Ramos (cell line): ENCODE data around the gene TMPRSS7.
"Not testable (repeated sequence)": the region's sequence is repeated elsewhere in the genome, so short reads cannot be mapped to it uniquely, and the experiment has no call there.

Experiments used
- in situ Hi-C: fragments of 300-500 bp; cut with MboI; formaldehyde crosslinking; loops from one replicate; pipeline ENCODE4 v1.14.3; 2022; ENCODE audit warnings: low sequenced_read_pairs; ENCODE audit not compliant: unreplicated experiment

Gene TMPRSS7

DNA sequence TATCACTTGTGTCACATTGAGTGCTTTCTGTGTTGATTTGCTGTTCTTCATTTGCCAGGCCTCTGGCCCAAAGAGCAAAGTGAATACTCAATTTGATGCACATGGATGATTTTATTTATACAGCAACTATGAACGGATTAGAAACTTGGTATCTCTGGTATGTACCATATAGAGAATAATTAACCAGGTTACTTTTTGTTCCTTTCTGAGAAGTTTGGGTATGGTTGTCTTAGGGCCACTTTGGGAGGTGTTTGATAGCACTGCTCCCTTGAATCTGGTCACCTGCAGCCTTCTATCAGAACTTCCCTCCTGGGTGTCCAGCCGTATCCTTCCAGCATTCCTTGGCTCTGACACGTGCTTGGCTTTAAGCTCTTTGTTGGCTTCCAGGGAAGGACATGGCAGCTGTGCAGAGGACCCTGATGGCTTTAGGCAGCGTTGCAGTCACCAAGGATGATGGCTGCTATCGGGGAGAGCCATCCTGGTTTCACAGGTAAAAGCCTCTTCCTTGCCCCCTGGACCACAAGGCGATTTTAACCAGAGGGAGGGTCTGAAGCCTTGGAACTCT is 23.1 kb upstream of the TMPRSS7 start:
- in situ Hi-C loops, result no loop called here

DNA sequence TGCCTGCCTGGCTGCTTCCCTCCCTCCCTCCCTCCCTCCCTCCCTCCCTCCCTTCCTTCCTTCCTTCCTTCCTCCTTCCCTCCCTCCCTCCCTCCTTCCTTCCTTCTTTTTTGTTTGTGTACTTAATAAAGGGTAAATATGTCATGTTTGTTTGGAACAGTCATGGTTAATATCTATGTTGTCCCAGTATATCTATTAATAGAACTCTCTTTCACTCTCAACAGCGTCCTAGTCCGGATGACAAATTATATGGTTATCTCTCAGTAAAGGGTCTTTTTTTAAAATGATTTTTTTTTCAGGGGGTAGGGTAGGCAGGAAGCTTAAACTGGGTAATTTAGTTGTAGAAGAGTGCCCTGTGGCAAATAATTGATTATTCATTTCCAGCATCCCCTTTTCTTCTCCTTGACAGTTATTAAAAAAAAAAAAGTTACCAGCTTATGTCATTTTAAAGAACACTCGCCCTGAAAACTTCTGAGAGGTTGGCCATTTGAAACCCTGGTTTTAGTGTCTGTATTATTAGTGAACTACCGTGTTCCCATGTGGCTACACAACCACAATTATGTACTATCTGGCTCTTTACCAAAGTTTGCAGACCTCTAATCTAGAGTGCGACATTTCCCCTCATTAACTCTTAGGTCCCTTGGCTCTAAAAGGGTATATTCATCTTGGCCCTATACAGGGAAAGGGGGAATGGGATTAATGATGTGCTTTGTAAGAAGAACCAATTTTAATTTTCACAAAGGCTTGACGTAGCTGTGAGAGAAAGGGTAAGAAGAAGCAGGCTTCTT is 22.1 kb upstream of the TMPRSS7 start:
- in situ Hi-C loops, result no loop called here

DNA sequence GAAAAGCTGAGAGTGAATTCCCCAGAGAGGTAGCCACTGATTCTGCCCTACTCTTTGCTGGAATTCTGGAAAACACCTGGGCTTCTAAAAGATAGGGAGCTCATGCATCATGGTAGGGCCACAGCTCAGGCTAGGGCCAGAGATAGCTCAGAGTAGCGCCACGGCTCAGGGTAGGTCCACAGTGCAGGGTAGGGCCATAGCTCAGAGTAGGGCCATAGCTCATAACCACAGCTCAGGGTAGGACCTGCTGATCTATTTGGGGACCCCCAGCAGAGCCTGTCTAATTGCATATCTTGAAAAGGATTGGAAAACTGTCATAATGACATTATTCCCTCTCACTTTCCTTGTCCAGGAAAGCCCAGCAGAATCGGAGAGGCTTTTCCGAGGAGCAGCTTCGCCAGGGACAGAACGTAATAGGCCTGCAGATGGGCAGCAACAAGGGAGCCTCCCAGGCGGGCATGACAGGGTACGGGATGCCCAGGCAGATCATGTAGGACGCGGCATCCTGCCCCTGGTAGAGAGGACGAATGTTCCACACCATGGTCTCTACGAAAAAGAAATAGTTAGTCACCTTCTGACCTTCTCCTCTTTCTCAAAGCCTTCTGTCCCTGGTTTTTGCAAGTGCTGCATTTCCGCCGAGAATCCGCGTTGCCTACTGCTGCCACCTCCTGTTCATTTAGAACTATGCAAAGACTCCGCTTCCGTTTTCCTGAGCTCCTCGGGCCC is 21.3 kb upstream of the TMPRSS7 start:
- in situ Hi-C loops, result no loop called here

DNA sequence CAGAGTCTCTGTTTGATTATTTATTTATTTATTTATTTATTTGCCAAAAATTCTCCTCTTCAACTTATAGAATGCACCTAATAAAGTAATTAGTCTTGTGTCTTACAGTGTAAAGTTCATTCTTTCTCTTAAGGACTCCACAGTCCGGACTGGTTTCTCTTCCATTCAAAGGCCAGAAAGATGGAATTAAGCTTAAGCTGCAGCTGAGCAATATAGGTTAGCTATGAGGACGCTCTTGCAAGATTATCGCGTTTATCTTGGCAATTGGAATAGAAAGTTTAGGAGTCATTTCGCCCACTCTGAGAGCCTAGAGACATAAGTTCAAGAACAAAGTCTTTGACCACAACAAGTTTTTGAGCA is 20.8 kb upstream of the TMPRSS7 start:
- in situ Hi-C loops, result no loop called here

DNA sequence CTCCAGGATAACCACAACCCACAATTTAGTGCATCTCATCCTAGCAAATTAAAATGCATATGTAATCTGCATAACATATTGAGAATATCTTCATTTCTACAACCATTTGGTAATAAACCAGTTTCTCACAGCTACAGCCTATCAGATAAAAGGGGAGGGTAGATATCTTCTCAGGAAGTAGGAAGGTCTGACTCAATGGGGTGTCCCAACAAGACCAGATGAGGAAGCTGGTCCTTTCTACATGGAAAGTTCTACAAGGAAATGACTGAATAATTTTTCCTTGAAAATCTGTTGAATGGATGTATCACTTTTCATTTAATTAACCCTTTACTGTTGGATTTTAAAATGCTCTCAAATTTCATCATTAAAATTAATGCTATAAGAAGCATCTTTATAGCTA is 17.4 kb upstream of the TMPRSS7 start:
- in situ Hi-C loops, result no loop called here

DNA sequence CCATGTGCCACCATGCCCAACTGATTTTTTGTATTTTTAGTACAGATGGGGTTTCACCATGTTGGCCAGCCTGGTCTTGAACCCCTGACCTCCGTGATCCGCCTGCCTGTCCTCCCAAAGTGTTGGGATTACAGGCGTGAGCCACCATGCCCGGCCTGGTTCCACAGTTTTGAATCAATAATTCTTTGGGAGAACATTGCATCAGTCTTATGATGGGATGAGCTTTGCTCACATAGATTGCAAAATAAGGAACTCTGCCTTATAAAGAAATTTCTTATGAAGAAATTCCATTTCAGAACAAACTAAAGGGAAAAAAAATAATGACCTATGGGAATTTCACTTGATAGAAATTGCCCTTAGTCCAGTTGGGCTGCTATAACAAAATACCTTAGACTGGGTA is 15.8 kb upstream of the TMPRSS7 start:
- in situ Hi-C loops, result no loop called here

DNA sequence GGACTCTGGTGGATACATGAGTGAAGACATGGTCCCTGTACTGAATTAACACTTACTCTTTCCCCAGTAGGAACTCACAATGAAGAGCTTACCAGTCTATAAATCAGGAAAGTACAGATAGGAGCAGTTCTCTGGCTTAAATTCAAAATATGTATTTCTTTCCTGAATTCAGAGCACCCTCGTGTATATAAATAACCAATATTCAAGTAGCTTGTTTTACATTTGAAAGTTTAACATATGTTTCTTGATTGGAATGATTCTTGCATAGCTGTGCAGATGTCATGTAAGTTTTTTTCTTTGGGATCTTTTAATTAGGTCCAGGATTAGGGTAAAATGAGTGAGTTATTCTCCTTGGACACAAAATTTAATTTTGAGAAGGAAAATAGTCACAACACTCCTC is 14.8 kb upstream of the TMPRSS7 start:
- in situ Hi-C loops, result no loop called here

DNA sequence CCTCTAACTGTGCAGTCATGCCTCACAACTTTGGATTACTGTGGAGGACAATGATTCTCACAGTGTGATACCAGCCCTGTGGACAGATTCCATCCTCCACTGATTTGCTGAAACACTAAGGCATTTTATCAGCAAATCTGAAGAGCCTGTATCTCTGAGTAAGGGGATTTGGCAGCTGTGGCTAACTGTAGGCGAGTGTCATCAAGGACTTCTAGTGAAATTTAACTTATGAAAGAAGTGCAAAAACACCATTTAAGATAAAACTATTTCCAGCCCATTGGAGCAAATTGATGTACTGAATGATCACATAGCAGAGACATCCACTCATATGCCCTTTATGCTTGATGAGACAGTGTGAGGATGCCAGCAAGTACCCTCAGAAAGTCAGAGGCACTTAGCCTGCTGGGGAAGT is 13.9 kb upstream of the TMPRSS7 start:
- in situ Hi-C loops, result no loop called here

DNA sequence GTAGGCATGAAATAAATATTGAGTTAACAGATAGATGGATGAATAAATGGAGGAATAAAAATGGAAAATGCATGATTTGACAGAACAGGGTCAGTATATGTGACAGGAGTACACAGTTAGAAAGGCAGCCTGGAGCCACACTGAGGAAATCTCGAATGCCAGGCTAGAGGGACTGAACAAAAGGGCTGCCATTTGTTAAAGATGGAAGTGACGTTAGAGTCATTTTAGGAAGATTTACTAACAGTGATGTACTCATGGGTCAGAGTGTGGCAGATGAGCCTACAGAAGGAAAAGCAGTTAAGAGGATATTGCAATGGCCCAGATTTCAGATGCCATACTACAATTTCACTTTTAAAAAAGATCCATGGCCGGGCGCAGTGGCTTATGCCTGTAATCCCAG is 7.4 kb upstream of the TMPRSS7 start:
- in situ Hi-C loops, result no loop called here

DNA sequence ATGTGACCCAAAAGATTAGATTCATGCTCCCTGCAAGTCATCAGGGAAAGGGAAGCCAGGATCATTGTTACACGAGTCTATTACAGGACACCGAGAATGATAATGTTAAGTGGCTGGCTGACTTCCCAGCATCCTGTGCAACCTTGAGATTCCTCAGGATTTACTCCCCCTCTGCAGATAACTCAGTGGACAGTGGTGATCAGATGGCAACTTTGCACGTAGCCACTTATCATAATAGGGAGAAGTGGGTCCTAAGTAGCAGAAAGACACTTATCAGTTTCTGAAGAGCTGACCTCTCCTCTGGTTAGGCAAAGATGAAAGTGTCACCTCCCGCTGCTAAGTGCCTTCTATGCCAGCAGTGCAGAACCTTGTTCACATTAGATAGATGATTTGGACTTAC is 6.7 kb upstream of the TMPRSS7 start:
- in situ Hi-C loops, result no loop called here

DNA sequence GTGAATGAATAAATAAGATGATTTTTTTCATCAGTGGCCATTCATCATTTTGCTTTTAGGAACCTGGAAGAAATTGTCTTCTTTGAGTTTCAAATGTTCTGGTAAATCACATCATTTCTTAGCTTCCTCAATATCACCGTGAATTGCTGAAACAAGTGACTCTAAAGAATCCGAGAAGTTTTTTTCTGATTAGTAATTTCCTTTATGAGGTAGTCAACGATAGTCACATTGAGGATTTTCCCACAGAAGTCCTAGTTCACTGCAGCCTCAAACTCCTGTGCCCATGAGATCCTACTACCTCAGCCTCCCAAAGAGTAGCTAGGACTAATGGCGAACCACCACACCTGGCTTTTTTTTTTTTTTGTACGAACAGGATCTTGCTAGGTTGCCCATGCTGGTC is 3.6 kb upstream of the TMPRSS7 start:
- in situ Hi-C loops, result no loop called here

DNA sequence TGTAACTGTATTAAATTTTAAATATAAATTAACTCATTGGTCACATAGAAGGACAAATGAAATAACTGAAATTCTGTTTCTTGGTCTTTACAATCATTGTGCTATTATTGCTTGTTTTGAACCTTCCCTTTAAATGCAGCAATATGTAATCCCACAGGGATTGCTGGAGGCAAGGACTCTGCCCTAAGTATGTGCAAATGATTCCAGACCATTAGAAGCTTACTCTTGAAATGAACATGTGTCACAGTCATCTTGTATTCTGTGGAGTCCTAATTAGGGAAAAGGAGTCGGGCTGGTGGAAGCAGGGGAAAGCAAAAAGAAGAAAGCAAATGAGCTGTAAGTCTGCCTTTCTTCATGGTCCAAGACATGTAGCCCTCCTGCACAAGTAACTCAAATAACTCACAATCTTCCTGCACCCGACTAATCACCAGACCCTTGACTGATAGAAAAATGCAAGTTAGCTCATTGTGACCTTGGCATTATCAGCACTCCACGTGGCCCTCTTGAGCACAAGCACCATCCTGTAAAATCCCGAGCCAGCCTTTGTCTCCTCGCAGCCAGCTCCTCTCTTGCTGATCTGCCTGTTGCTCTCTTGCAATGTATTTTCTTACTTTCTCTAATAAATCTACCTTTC is 2.3 kb upstream of the TMPRSS7 start:
- in situ Hi-C loops, result no loop called here

DNA sequence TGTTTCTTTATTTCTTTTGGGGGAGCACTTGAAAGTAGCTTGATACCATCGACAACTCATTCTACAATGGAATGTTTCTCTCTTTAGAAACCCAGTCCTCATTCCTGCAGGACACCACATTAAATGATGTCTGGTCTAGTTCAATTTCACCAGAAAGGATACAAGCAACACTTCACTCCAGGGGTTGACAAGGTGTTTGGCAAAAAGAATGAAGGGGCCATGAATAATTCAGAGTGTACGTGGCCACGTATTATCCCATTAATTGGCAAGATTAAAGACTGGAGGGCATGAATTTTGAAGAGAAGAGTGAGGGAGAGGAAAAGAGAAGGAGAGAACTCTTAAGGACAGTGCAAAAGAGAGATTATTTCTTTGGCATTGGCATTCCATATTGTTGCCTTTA is 705 bp downstream of the TMPRSS7 start:
- in situ Hi-C loops, result no loop called here

DNA sequence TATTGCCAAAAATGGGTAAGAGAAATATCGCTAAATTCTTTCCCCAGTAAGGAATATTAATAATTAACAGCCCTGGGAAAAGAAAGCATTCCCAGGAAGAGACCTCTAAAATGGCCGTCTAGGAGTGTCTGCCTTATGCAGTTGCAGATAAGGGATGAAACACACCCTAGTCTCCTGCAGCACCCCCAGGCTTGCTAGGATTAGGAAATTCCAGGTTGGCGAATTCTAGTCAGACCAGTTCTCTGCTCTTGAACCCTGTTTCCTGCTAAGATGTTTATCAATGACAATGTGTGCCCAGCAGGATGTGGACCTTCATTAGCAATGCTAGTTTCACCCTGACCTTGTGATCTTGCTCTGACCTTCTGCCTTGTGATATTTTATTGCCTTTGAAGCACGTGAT is 2.7 kb downstream of the TMPRSS7 start:
- in situ Hi-C loops, result not testable (repeated sequence)

DNA sequence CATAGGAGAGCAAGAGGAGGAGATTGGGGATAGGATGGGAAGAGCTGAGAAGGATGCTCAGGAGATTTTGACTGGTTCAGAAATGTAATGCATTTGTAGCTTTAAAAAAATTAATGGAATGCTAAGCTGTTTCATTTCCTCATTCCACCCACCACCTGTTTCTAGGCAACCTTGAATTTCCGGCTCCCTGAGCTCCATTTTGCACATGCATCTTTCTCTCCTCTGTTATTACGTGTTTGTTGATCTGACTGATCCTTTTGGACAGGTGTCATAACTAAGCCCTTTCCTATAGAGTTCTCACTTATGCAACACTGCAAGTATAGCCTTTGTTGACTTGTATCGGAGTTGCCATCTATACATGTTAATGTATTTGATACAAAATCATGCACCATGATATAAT is 4.3 kb downstream of the TMPRSS7 start:
- in situ Hi-C loops, result no loop called here

DNA sequence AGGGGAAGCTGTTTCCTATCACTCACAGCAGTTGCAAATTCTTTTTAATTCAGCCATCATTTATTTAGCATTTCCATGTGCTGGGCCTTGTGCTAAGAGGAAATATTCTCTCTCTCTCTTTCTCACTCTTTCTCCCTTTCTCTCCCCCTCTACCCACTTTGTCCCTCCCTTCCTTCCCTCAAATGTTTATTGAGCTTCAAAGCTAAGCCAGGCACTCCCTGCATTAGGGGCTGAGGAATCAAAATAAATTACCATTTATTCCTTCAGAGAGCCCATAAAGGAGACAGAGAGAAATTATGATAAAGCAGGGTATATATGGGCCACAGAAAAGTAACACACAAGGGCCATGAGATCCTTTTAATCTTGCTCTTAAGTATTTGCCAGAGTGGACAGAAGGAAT is 6.8 kb downstream of the TMPRSS7 start:
- in situ Hi-C loops, result no loop called here

DNA sequence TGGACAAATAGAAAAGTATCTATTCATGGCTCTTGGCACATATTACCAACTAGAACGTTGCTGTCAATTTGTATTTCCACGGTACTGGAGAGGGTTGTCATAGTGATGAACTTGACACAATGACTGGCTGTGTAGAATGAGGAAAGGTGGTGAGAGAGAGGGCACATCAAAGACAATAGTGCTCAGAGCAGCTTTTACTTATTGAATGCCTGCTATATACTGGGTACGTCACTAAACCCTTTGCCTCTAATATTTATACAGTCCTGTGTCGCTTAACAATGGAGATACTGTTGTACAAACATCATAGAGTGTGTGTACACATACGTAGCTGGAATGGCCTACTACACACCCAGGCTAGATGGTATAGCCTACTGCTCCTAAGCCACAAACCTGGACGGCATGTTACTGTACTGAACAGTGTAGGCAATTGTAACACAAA is 8.3 kb downstream of the TMPRSS7 start:
- in situ Hi-C loops, result no loop called here

DNA sequence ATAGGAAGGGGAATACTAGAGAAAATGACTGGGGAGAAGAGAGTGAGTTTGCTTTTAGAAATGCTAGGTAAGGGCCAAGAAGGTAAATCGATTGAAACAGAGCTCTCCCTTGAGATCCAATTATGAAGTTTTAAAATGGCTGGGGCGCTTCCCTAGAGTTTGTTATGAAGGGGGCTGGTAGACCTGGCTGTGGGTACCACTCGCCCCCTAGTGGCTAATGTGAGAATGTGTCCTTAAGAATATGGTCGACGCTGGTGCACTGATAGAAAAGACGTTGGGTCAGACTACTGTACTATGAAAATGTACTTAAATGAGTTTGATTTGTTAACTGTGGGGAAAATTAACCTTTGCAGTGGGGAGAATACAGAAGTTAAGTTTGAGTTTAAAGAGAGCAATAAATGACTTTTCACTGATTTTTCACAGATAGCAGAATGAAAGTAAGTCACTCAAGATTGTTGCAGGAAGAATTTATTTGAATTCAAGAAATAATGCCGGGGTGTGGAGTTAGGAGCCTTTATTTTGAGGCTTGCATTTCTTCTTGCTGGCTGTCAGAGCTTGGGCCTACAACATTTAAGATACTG is 9.2 kb downstream of the TMPRSS7 start:
- in situ Hi-C loops, result no loop called here

DNA sequence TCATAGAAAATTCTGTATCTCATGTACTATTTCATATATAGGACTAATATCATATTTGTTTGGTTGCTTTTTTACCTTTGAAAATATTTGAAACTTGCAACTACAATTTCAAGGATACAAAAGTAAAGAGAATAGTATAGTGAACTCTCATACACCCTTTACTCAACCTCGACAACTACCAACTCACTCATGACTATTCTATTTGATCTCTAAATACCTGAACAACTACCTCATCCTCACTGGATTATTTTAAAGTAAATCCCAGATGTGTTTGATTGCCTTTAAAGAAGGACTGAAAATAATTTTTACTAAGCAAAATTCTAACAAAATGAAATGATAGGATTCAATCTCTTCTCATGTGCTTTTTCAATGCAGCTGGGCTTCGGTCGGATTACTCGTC is 12.1 kb downstream of the TMPRSS7 start:
- in situ Hi-C loops, result no loop called here

DNA sequence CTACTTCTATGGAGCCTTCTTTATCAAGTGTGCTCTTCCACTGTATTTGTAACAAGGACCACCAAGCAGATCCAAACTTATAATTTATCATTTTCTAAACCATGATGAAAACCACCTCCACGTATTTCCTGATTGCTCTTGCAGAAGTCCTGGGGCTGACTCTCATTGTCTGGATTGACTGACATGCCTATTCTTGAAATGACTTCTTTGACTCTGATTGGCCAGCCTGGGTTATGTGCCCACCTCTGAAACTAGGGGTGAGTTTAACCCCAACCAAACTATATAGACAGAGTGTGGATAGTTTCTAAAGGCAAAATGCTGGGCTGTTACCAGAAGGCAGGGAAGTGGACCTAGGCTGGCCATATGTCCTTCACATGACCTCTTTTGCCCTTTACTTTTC is 12.7 kb downstream of the TMPRSS7 start:
- in situ Hi-C loops, result no loop called here

DNA sequence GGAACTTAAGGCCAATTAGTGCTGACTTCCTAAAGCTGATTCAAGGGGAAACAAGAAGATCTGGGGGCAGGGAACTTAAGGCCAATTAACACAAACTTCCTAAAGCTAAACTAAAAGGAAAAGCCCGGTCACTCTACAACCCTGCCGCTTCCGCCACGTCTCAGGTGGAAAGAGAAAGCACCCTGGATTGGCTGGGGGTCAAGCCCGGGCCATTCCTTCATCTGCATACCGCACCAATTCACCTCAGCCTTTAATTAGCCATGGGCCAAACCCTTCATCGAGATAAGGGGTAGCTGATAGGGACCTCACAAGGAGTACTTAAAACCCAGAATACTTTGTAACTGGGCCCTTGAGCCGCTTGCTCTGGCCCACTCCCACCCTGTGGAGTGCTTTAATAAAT is 14.4 kb downstream of the TMPRSS7 start:
- in situ Hi-C loops, result no loop called here
